GM12891 (cell line): ENCODE results near the gene CAPS.
"Not testable (repeated sequence)": the region's sequence is repeated elsewhere in the genome, so short reads cannot be mapped to it uniquely, and the experiment has no call there.

ENCODE experiments used
- DNase-seq: peaks from one replicate; pipeline ENCODE4 v3.0.0; 2011; ENCODE audit warnings: low spot score; ENCODE audit not compliant: insufficient read length
- FAIRE-seq: peaks from 2 replicates; lab custom pipeline; 2011; peaks lifted over from hg19 to GRCh38; lab: Jason Lieb, UNC
- PAX5 ChIP-seq: IDR thresholded peaks from 2 replicates; pipeline ENCODE4 v1.6.1; 2011; ENCODE audit warnings: low read length, moderate library complexity, mild to moderate bottlenecking; ENCODE audit not compliant: insufficient read depth, severe bottlenecking
- POLR2A ChIP-seq: IDR thresholded peaks from 2 replicates; pipeline ENCODE4 v1.6.1; 2011; ENCODE audit warnings: low read depth, low read length, control low read depth
- POLR2AphosphoS5 ChIP-seq: IDR thresholded peaks from 2 replicates; pipeline ENCODE4 v1.6.1; 2011; ENCODE audit warnings: low read depth, low read length, control low read depth
- POU2F2 ChIP-seq: IDR thresholded peaks from 2 replicates; pipeline ENCODE4 v1.6.1; 2011; ENCODE audit warnings: low read depth, mild to moderate bottlenecking, control low read depth, low read length, moderate library complexity
- SPI1 ChIP-seq: IDR thresholded peaks from 2 replicates; pipeline ENCODE4 v1.6.1; 2011; ENCODE audit warnings: low read depth, low read length, control low read depth
- TAF1 ChIP-seq: IDR thresholded peaks from 2 replicates; pipeline ENCODE4 v1.6.1; 2011; ENCODE audit warnings: low read depth, low read length, control low read depth

The CAPS gene

GRCh38 chr19:5956323-5956722 is 42.3 kb downstream of the CAPS start:
- TF ChIP-seq PAX5: no peak
- no peak for TF ChIP-seq SPI1
- TF ChIP-seq POU2F2: no peak
- TF ChIP-seq POLR2A: no peak
- TF ChIP-seq POLR2AphosphoS5: no peak
- TF ChIP-seq TAF1: no peak
- DNase-seq (no peak), FAIRE-seq (peak; percentile 38)

- DNase-seq (no peak), FAIRE-seq (no peak)
- TF ChIP-seq POLR2A (no peak), POLR2AphosphoS5 (no peak), TAF1 (no peak), POU2F2 (no peak), PAX5 (no peak), SPI1 (no peak)
Measured at GRCh38 chr19:5956728-5957127, 42.7 kb downstream of the CAPS start.

- no peak for FAIRE-seq
- DNase-seq: no peak
- no peak for TF ChIP-seq PAX5
- TF ChIP-seq SPI1: no peak
- no peak for TF ChIP-seq TAF1
- TF ChIP-seq POU2F2: no peak
- no peak for TF ChIP-seq POLR2A
- TF ChIP-seq POLR2AphosphoS5: no peak
Measured at GRCh38 chr19:5957170-5957569, 43.1 kb downstream of the CAPS start.

- DNase-seq: no peak
- TF ChIP-seq TAF1: no peak
- TF ChIP-seq PAX5: no peak
- TF ChIP-seq POLR2A: no peak
- no peak for FAIRE-seq
Measured at GRCh38 chr19:5958074-5958850, 44.2 kb downstream of the CAPS start.

- DNase-seq (no peak), FAIRE-seq (no peak)
- TF ChIP-seq TAF1 (no peak), SPI1 (no peak), PAX5 (no peak), POLR2A (no peak), POU2F2 (no peak), POLR2AphosphoS5 (no peak)
Measured at GRCh38 chr19:5958851-5959122, 44.7 kb downstream of the CAPS start.

GRCh38 chr19:5959260-5960004 is 45.4 kb downstream of the CAPS start:
- TF ChIP-seq POU2F2: no peak
- TF ChIP-seq POLR2A: no peak
- TF ChIP-seq TAF1: no peak
- TF ChIP-seq SPI1: no peak
- TF ChIP-seq PAX5: no peak
- no peak for TF ChIP-seq POLR2AphosphoS5
- DNase-seq: no peak
- FAIRE-seq: no peak

- TF ChIP-seq POLR2A (no peak), TAF1 (no peak), PAX5 (no peak), POU2F2 (no peak), POLR2AphosphoS5 (no peak), SPI1 (no peak)
- no peak for FAIRE-seq
- no peak for DNase-seq
Measured at GRCh38 chr19:5960005-5961001, 46.2 kb downstream of the CAPS start.

GRCh38 chr19:5961641-5961968 is 47.6 kb downstream of the CAPS start:
- DNase-seq, FAIRE-seq: not testable (repeated sequence)
